PC-9 (cell line): Measurements from ENCODE around the gene SUGCT. TPM values are rescaled to one million over a fixed set of nuclear protein-coding genes. Genes with fewer than 3 reads are reported as not detected.
A peak's percentile ranks its signal among the peaks of the same experiment; 100 is the strongest.

Source experiments
- BruUV-seq: library from RNA; stranded (reverse); fragments of 400-500 nt; replicated peaks from 2 replicates; lab custom pipeline; 2021; lab: Mats Ljungman, UMichigan
- CTCF ChIA-PET: fragments of 300-600 bp; sonication (Branson Sonifier 250); formaldehyde crosslinking; loops from one replicate; lab custom pipeline; 2022; ENCODE audit warnings: antibody characterized with exemption; lab: Charles Lee
- POLR2A ChIA-PET: fragments of 300-600 bp; sonication (Branson Sonifier 250); formaldehyde crosslinking; loops from one replicate; lab custom pipeline; 2022; ENCODE audit warnings: antibody characterized with exemption; ENCODE audit not compliant: unreplicated experiment; lab: Charles Lee
- DNase-seq, 2 experiments: peaks; one replicate each; pipeline versions ENCODE4 v3.0.0 to v3.0.0-alpha.2; 2015 to 2022; ENCODE audit warnings: mixed read lengths in 1 of 2
- H2AFZ ChIP-seq: fragments of 200-600 bp; sonication (generic); 2 replicates; pipeline ENCODE4 v1.8.1; 2017; ENCODE audit warnings: antibody characterized with exemption
- H3F3A ChIP-seq: fragments of 200-600 bp; sonication (generic); 2 replicates; pipeline ENCODE4 v1.8.1; 2017; ENCODE audit warnings: antibody characterized with exemption, mild to moderate bottlenecking, low read depth; ENCODE audit not compliant: insufficient read depth
- H3K27ac ChIP-seq: fragments of 200-600 bp; sonication (generic); 2 replicates; pipeline ENCODE4 v1.6.1; 2016; ENCODE audit warnings: mixed run types
- H3K27me3 ChIP-seq: fragments of 200-600 bp; sonication (generic); 2 replicates; pipeline ENCODE4 v1.6.1; 2016; ENCODE audit warnings: low read depth, mixed run types; ENCODE audit not compliant: insufficient read depth
- H3K36me3 ChIP-seq: fragments of 200-600 bp; sonication (generic); 2 replicates; pipeline ENCODE4 v1.6.1; 2016; ENCODE audit warnings: low read depth, mixed run types
- H3K4me1 ChIP-seq: fragments of 200-600 bp; sonication (generic); replicated peaks from 2 replicates; pipeline ENCODE4 v1.6.1; 2016; ENCODE audit warnings: mixed run types; ENCODE audit not compliant: insufficient read depth
- H3K4me2 ChIP-seq: fragments of 200-600 bp; sonication (generic); 2 replicates; pipeline ENCODE4 v1.6.1; 2017; ENCODE audit warnings: mixed run types
- H3K4me3 ChIP-seq: fragments of 200-600 bp; sonication (generic); 2 replicates; pipeline ENCODE4 v1.6.1; 2016; ENCODE audit warnings: mixed run types
- H3K79me2 ChIP-seq: fragments of 200-600 bp; sonication (generic); 2 replicates; pipeline ENCODE4 v1.6.1; 2017; ENCODE audit warnings: low read depth, mixed run types
- H3K9me2 ChIP-seq: fragments of 200-600 bp; sonication (generic); 2 replicates; pipeline ENCODE4 v1.8.1; 2017; ENCODE audit warnings: mild to moderate bottlenecking; ENCODE audit not compliant: insufficient read depth
- H3K9me3 ChIP-seq: fragments of 200-600 bp; sonication (generic); 2 replicates; pipeline ENCODE4 v1.8.1; 2016; ENCODE audit warnings: low read depth; ENCODE audit not compliant: insufficient read depth
- H4K20me1 ChIP-seq: fragments of 200-600 bp; sonication (generic); 2 replicates; pipeline ENCODE4 v1.8.1; 2017; ENCODE audit not compliant: insufficient read depth
- CTCF ChIP-seq: fragments of 200-600 bp; sonication (generic); conservative IDR thresholded peaks from 2 replicates; pipeline ENCODE4 v1.6.1; 2017; ENCODE audit warnings: mixed run types, antibody characterized with exemption, mild to moderate bottlenecking, moderate library complexity
- EZH2 ChIP-seq: fragments of 200-600 bp; sonication (generic); IDR thresholded peaks from 2 replicates; pipeline ENCODE4 v1.8.0; 2017; ENCODE audit warnings: antibody characterized with exemption, low read depth
- intact Hi-C: fragments of 100-400 bp; cut with micrococcal nuclease; formaldehyde crosslinking; loops from one replicate; pipeline ENCODE4 v1.10.0; 2022; ENCODE audit not compliant: unreplicated experiment
- total RNA-seq: library from RNA; stranded (reverse); gene quantifications from 2 replicates; pipeline ENCODE4 v1.2.3, GENCODE V29; 2021

The SUGCT gene
- total RNA-seq, 1 experiment from 2014 or later, result 3.5 TPM

GRCh38 chr7:40232242-40232893 is 97.6 kb downstream of the SUGCT start:
- Histone ChIP-seq H3K4me3 (no peak overlapping the region), H3K27ac (no peak overlapping the region), H2AFZ (peak overlapping the region; percentile 17; the same call in 1 of the 2 replicates), H3K4me2 (no peak overlapping the region), H3K9me2 (no peaks in the 10 kb centered on the region), H3K9me3 (no peaks in the 10 kb centered on the region), H3K36me3 (no peaks in the 10 kb centered on the region), H3K27me3 (no peaks in the 10 kb centered on the region), H3F3A (no peaks in the 10 kb centered on the region), H4K20me1 (no peaks in the 10 kb centered on the region), H3K4me1 (no peaks in the 10 kb centered on the region), H3K79me2 (no peaks in the 10 kb centered on the region)
- TF ChIP-seq CTCF (peak; percentile 84), EZH2 (no peak)
- ChIA-PET CTCF (interaction anchor here (0.6 to 1.5 kb wide), 12 partner anchors 10 to 1501 kb away, joined by 3 to 6 read pairs (median 3); partner anchors contain the start of gene INHBA), POLR2A (interaction anchor here (0.6 kb wide), 1 partner anchor 11 kb away, joined by 9 read pairs; no protein-coding TSS in a partner anchor)
- DNase-seq, result peak; percentile 28 to 48
- no TSS peak for BruUV-seq
- intact Hi-C loops, result loop anchor here (1.0 to 10.0 kb wide), 3 partner anchors 1472 to 1710 kb away; partner anchors contain the start of gene INHBA

GRCh38 chr7:40234046-40234445 is 99.2 kb downstream of the SUGCT start:
- no peaks in the 10 kb centered on the region for H3K9me2 ChIP-seq
- POLR2A ChIA-PET, result no interaction called here
- no peak for DNase-seq
- no peak overlapping the region for H3K4me2 ChIP-seq
- CTCF ChIA-PET, result no interaction called here
- no peaks in the 10 kb centered on the region for H4K20me1 ChIP-seq
- intact Hi-C loops, result loop anchor here (5.0 to 10.0 kb wide), 2 partner anchors 1471 to 1708 kb away; partner anchors contain the start of gene INHBA
- H3F3A ChIP-seq, result no peaks in the 10 kb centered on the region
- no peaks in the 10 kb centered on the region for H3K4me1 ChIP-seq
- H3K4me3 ChIP-seq, result no peak overlapping the region
- no peaks in the 10 kb centered on the region for H3K27me3 ChIP-seq
- H3K36me3 ChIP-seq, result no peaks in the 10 kb centered on the region
- H2AFZ ChIP-seq, result no peak overlapping the region; the same call in 1 of the 2 replicates
- H3K79me2 ChIP-seq, result no peaks in the 10 kb centered on the region
- H3K9me3 ChIP-seq, result no peaks in the 10 kb centered on the region
- no peak overlapping the region for H3K27ac ChIP-seq
- no TSS peak for BruUV-seq
- TF ChIP-seq CTCF (no peak), EZH2 (no peak)

- no peaks in the 10 kb centered on the region for H4K20me1 ChIP-seq
- CTCF ChIA-PET, result no interaction called here
- no peaks in the 10 kb centered on the region for H3K27me3 ChIP-seq
- no peaks in the 10 kb centered on the region for H3K4me1 ChIP-seq
- POLR2A ChIA-PET, result no interaction called here
- no peaks in the 10 kb centered on the region for H3K79me2 ChIP-seq
- no peaks in the 10 kb centered on the region for H3K9me2 ChIP-seq
- H3K4me3 ChIP-seq, result no peak overlapping the region
- no peak overlapping the region for H3K27ac ChIP-seq
- no peak overlapping the region for H2AFZ ChIP-seq
- BruUV-seq, result no TSS peak
- intact Hi-C loops, result loop anchor here (5.0 to 10.0 kb wide), 2 partner anchors 1470 to 1708 kb away; partner anchors contain the start of gene INHBA
- H3K9me3 ChIP-seq, result no peaks in the 10 kb centered on the region
- H3K4me2 ChIP-seq, result no peak overlapping the region
- no peak for TF ChIP-seq CTCF
- no peak for TF ChIP-seq EZH2
- H3K36me3 ChIP-seq, result no peaks in the 10 kb centered on the region
- DNase-seq, result no peak
- H3F3A ChIP-seq, result no peaks in the 10 kb centered on the region
These were observed 99.9 kb downstream of the SUGCT start for GRCh38 chr7:40234666-40235065.
